ENCODE data around the gene PARD3.
"Not testable (repeated sequence)": the region's sequence is repeated elsewhere in the genome, so short reads cannot be mapped to it uniquely, and the experiment has no call there.

Gene PARD3

GRCh38 chr10:34281661-34282582 is 533.2 kb downstream of the PARD3 start:
- DNase-seq: no peak

GRCh38 chr10:34280599-34281374 is 534.3 kb downstream of the PARD3 start:
- DNase-seq: no peak

DNA sequence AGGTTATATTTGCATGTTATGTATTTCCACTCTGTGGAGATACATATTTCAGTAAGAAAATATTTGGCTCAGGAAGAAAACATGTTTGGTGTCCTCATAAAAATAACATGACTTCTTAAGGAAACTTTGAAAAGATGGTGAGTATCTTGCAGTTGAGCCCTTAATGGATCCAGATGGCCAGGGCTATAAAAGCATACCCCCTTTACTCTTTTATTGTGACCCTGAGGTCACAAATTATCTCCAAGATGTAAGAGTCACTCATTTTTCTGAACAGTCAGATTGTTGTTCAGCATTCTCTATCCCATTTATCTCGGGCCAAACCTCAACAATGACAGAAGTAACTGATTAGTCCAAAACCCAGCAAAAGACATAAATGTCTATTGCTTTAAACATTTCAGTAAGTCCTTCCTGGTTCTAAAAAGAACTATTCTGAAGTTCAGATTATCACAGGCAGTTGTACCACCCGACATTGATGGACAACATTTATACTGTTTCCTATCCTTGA is 539.4 kb downstream of the PARD3 start:
- DNase-seq: no peak

DNA sequence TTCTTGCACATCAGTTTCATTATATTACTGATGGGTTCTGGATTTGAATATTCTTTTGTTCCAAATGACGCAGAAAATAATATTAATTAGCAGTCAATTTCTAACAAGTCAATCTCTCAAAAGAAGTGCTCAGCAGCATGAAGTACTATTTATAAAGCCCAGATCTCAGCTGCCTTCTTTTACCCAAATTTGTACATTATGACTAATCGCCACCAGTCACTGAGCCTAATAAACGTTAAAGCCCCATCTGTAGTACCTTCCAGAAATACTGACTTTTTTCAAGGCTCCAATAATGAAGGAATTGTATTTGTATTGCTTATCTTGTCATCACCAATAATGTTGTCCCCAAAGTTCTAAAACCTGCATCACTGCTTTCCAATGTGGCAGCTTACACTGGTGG is 540.2 kb downstream of the PARD3 start:
- no peak for DNase-seq

- no peak for DNase-seq
Measured at GRCh38 chr10:34273340-34273739, 541.8 kb downstream of the PARD3 start.

DNA sequence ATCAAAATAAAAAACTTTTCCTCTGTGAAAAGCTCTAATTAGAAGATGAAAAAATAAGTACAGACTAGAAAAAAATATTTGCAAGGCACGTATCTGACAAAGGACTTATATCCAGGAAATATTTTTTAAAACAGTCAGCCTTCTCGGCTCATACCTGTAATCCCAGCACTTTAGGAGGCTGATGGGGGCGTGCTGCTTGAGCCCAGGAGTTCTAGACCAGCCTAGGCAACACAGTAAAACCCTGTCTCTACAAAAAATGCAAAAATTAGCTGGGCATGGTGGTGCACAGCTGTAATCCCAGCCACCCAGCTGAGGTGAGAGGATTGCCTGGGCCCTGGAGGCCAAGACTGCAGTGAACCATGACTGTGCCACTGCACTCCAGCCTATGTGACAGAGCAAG is 542.8 kb downstream of the PARD3 start:
- DNase-seq: no peak

DNA sequence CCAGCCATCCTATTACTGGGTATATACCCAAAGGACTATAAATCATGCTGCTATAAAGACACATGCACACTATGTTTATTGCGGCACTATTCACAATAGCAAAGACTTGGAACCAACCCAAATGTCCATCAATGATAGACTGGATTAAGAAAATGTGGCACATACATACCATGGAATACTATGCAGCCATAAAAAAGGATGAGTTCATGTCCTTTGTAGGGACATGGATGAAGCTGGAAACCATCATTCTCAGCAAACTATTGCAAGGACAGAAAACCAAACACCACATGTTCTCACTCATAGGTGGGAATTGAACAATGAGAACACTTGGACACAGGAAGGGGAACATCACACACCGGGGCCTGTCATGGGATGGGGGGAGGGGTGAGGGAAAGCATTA is 546.7 kb downstream of the PARD3 start:
- not testable (repeated sequence) for DNase-seq

- no peak for DNase-seq
Measured at GRCh38 chr10:34262985-34263384, 552.1 kb downstream of the PARD3 start.

DNA sequence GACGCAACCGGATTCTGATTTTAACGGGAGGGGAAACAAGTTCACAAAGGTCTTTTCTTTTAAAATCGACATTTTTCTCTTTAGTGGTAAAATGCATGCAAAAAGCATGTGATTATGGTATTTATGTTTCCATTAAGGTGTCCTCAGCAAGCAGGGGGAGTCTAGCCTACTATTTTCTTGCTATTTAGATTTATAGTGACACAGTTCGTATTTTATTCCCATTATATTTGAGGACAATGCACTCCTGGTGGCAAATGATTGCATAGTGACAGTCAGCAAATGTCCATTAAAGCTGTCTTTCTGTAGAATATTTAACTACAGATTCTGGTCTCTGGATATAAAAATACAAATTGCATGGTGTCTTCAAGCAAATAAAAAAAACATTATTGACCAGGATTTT is 554.2 kb downstream of the PARD3 start:
- no peak for DNase-seq

DNA sequence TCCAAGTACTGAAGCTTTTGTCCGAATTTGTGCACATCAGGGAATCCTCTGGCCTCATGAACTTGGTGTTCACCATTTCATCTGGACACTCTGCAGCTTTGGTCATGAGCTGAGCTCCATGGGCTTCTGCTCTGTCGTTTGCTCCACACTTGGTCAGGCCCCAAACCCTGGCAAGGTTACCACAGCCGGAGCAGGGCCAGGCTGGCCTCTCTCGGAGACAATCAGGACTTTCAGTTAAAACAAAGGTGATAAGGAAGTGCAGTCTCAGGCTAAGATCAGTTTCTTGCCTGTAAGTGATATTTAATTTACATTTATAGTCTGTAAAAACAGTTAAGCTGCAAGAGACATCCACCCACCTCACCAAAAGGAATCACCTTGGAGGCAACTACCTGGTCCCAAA is 558.9 kb downstream of the PARD3 start:
- DNase-seq: no peak

DNA sequence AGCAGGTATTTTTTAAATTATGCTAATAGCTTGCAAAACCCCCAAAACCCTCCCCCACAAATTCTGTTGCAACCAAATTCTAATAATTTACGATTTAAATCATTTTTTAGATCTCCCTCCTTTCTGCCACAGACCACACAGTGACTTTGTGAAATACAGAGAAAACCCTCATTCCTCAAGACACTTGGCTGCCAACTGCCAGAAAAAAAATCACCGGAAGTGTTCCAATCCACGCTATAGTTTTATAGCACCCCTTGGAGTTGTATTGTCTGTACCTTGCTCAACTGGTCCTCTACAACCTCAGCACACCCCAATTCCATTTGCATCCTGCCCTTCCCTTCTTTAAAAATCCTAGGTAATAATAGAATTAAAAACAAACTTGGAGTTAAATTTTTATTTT is 560.1 kb downstream of the PARD3 start:
- DNase-seq: no peak

- no peak for DNase-seq
Measured at GRCh38 chr10:34254596-34254995, 560.5 kb downstream of the PARD3 start.

GRCh38 chr10:34252111-34252510 is 563.0 kb downstream of the PARD3 start:
- DNase-seq: no peak

GRCh38 chr10:34251177-34251576 is 563.9 kb downstream of the PARD3 start:
- DNase-seq: no peak

- no peak for DNase-seq
Measured at GRCh38 chr10:34250722-34251121, 564.4 kb downstream of the PARD3 start.

- no peak for DNase-seq
Measured at GRCh38 chr10:34249634-34250033, 565.5 kb downstream of the PARD3 start.

DNA sequence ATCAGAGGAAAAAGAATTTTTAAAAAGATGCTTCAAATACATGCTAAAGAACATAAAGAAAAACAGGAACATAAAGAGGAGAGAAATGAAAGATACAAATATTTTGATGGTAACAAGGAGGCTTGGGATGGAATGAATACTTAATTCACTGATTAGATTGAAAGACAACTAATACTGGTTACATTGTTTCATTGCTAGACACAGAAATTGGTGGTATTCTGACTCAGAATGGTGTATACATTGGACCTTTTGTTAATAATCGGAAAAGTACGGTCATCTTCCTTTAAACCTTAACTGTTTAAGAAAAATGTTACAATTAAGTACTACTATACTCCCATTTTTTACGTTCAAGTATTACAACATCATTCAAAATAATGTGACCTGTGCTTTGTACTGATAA is 567.5 kb downstream of the PARD3 start:
- DNase-seq: no peak

DNA sequence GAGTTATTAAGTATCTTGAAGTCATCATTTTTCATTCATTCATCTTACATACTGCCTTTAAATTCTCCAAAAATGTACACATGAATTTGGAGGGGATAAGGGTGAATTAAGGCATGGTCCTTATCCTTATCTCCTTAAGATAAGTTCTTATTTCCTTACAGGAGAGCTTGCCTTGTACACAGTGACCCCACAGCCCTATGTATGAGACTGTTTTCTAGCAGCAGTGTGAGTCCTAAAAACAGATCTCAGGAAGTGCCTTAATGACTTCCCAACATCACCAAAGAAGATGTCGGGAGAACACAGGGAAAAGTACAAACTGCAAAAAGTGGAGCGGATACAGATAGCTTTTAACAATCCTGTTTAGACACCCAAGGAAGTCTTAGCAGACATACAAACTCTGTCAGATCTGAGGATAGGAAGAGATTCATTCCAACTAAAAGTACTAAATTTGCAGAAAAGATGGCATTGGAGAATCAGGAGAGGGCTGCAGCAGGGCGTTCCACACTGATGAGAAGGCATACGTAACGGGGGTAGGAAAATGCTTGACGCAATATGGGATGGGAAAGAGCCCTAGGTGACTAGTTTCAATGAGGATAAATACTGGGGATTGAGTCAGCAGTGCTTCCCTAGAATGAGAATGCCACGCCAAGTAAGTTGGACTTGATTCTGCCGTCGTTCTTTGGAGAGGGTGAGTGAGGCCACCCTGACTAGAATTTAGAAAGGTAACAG is 570.2 kb downstream of the PARD3 start:
- DNase-seq: no peak

DNA sequence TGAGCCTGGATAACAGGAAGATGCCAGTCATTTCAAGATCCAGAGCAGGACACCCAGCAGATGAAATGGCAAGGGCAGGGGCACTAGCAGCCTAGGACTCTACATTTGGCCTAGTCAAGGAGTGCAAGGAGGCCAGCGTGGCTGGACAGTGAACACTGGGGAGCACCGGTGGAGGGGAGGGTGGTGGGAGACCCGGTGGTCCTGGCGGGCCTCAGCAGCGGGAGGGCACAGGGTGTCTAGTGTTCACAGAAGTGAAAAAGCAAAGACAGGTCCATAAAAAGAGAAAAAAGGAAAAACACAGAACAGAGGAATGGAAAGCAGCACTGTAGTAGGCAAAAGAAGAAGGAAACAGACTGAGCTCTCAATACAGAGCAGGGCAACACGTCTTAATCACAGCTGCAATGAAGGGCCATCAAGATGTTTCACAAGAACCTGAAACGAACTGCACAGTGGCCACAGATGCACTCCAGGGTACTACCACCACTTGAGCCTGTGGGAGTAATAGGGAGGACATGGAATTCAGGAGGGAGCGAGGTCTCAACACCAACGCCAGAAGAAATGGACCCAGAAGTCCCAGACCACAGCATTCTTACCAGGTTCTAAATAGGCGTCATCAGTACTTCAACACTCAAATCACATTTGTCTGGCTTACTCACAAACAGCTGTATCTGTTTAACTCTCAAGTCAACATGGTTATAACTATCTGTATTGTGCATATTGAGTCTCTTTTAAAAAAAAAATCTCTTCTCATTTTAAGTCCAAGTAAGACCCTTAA is 573.7 kb downstream of the PARD3 start:
- DNase-seq: no peak

DNA sequence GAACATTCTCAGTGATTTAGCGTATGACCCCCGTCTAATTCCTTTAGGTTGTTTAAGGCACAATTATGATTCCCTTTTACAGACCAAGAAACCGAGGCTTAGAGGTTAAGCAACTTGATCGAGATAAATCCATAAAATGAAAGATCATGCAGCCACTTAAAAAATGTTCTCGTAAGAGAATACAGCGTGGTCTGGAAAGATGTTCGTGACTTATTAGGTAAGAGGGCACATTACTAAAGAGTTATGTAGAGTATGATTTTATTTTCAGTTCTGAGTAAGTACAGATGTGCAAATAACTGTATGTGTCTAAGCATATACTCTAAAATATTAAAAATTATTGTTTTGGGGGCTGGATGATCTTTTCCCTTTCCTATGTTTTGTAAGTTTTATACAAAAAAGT is 575.1 kb downstream of the PARD3 start:
- no peak for DNase-seq

DNA sequence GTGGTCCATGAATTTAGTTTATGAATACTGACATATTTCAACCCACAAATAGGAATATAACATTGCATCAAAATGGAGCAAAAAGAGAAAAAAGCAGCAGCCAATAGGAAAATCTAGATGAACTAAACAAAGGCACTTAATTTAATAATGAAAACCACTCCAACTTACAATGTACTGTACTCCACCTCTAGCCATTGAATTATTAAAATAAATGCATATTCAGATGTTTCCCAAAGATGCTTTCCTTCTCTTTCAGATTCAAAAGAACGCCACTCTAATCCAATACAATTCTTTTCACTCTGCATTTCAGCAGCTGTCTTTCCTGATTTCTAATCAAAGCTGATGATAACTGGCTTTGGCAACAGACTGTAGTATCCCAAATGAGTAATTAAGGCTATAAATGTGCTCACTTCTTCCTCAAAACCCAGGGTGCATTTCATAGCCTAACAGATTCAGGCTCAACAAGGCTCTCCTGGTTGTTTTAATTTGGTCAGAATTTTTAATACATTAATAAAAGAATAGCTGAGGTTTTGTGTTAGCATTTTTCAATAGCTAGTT is 577.1 kb downstream of the PARD3 start:
- DNase-seq: no peak

DNA sequence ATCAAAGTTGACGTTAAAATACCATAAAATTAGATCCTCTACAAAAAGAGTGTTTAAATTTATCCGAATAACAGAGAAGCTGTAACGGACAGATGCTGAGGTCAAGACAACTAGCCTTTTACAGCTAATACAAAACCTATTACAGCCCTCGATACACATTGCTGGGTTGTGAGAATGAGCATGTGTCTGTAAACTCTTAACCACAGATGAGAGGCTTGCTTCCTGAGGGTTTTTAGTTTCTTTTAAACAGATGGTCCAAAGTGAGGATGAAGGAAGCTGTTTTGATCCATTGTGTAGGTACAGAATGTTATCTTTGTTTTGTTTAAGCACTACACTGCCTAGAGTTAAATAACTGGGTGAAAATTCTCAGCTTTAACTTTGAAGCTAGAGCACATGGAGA is 578.2 kb downstream of the PARD3 start:
- DNase-seq: no peak

Measured in SHP77 treated with DMSO at 0.1 percent for 48 hours (cell line).